K562 (cell line): ENCODE results near the gene G2E3. TPM values are rescaled to one million over a fixed set of nuclear protein-coding genes. Genes with fewer than 3 reads are reported as not detected.

ENCODE experiments used
- ATF3 ChIP-seq, 2 experiments: fragments of 450-650 bp in 1 of 2; sonication (generic) in 1 of 2; formaldehyde crosslinking in 1 of 2; IDR thresholded peaks in 1 of 2; conservative IDR thresholded peaks in 1 of 2; 2 replicates each; pipeline versions ENCODE4 v1.6.1 to v1.8.1; 2016 to 2023; ENCODE audit warnings: mild to moderate bottlenecking in 2 of 2, moderate library complexity in 2 of 2, inconsistent platforms in 1 of 2, missing genetic modification reagents in 1 of 2
- EP400 ChIP-seq: fragments of 450-650 bp; IDR thresholded peaks from 2 replicates; pipeline ENCODE4 v1.6.1; 2017; ENCODE audit warnings: antibody characterized with exemption, mild to moderate bottlenecking, moderate library complexity
- ESRRA ChIP-seq: fragments of 450-650 bp; IDR thresholded peaks from 2 replicates; pipeline ENCODE4 v1.6.1; 2014; ENCODE audit warnings: low read depth, mild to moderate bottlenecking, moderate library complexity, borderline replicate concordance
- GABPB1 ChIP-seq: sonication (generic); formaldehyde crosslinking; IDR thresholded peaks from 2 replicates; pipeline ENCODE4 v1.8.0; 2022; ENCODE audit warnings: mild to moderate bottlenecking, missing genetic modification reagents
- KAT7 ChIP-seq: sonication (generic); formaldehyde crosslinking; IDR thresholded peaks from 2 replicates; pipeline ENCODE4 v1.8.0; 2022; ENCODE audit warnings: missing genetic modification reagents, mild to moderate bottlenecking, borderline replicate concordance
- MLX ChIP-seq, 2 experiments: fragments of 450-650 bp in 1 of 2; sonication (generic) in 1 of 2; formaldehyde crosslinking; conservative IDR thresholded peaks; 2 replicates each; pipeline versions ENCODE4 v1.4.0 to v1.8.1; 2020 to 2022; ENCODE audit warnings: mild to moderate bottlenecking in 1 of 2, missing genetic modification reagents in 1 of 2
- NCOA4 ChIP-seq: fragments of 450-650 bp; IDR thresholded peaks from 2 replicates; pipeline ENCODE4 v1.6.1; 2018; ENCODE audit warnings: mild to moderate bottlenecking; ENCODE audit not compliant: partially characterized antibody
- NCOR1 ChIP-seq: fragments of 450-650 bp; IDR thresholded peaks from 2 replicates; pipeline ENCODE4 v1.6.1; 2016; ENCODE audit warnings: mild to moderate bottlenecking, moderate library complexity
- NR2C1 ChIP-seq, 2 experiments: fragments of 450-650 bp; IDR thresholded peaks; 2 replicates each; pipeline ENCODE4 v1.6.1; 2017; ENCODE audit warnings: mild to moderate bottlenecking in 2 of 2, antibody characterized with exemption in 1 of 2, inconsistent platforms in 1 of 2, missing compliant biosample characterization in 1 of 2, missing genetic modification characterization in 1 of 2
- ZBTB33 ChIP-seq: sonication (generic); formaldehyde crosslinking; IDR thresholded peaks from 2 replicates; pipeline ENCODE4 v1.8.1; 2023; ENCODE audit warnings: mild to moderate bottlenecking, missing genetic modification reagents
- ZNF3 ChIP-seq: fragments of 250-450 bp; sonication (Bioruptor Pico); IDR thresholded peaks from 2 replicates; pipeline ENCODE4 v1.5.0; 2021; ENCODE audit warnings: mild to moderate bottlenecking, moderate library complexity
- ZNF518B ChIP-seq: fragments of 250-450 bp; sonication (Bioruptor Pico); IDR thresholded peaks from 2 replicates; pipeline ENCODE4 v1.5.0; 2021; ENCODE audit warnings: mild to moderate bottlenecking, moderate library complexity
- ZNF583 ChIP-seq: fragments of 250-450 bp; sonication (Bioruptor Pico); IDR thresholded peaks from 2 replicates; pipeline ENCODE4 v1.4.0; 2020
- polyA plus RNA-seq, 8 experiments: library from polyadenylated mRNA; depleted of rRNA in 4 of 8; stranded (reverse) in 5 of 8; unstranded in 3 of 8; fragments of >200 nt; fragmentation: Nextera tagmentation in 2 of 8; fragmentation: Illumina TruSeq in 1 of 8; extraction: Ambion mirVana in 2 of 8; extraction: Trizol in 1 of 8; gene quantifications; 2 replicates each; pipeline versions ENCODE4 v1.2.1 to v1.2.3, GENCODE V29; 2011 to 2014; ENCODE audit warnings: inconsistent platforms in 1 of 8, missing spikeins in 1 of 8
- total RNA-seq, 7 experiments: library from RNA; depleted of rRNA in 6 of 7; stranded (reverse); fragments of >200 nt in 6 of 7; fragmentation: Illumina TruSeq in 2 of 7; extraction: Trizol in 2 of 7; gene quantifications; 2 replicates each; pipeline versions ENCODE4 v1.2.1 to v1.2.3, GENCODE V29; 2011 to 2021; ENCODE audit warnings: low replicate concordance in 1 of 7

Gene G2E3
- total and polyA plus RNA-seq, 9 of the 15 experiments (the other 6 are each of a cell fraction or from before 2014, with no cell fraction given), result 9.8 to 53.5 (median 24.7) TPM

GRCh38 chr14:30621940-30622830, 63.2 kb downstream of the G2E3 start, which contains the start of gene SCFD1 (continued):
- no peak for TF ChIP-seq NCOA4
- TF ChIP-seq NCOR1, result peak; percentile 20; the same call in 1 of the 2 replicates
- peak; percentile 97 for TF ChIP-seq EP400
- TF ChIP-seq ZNF583 (CRISPR knock-in tag), result 0 out of 2 replicates have a peak, but pooled peaks have one; percentile 42
- 0 out of 2 replicates have a peak, but pooled peaks have one; percentile 48 for TF ChIP-seq KAT7 (CRISPR knock-in tag)
- peak; percentile 65 for TF ChIP-seq ATF3 (IDR thresholded peaks at IDR 0.05)
- TF ChIP-seq ATF3 (CRISPR knock-in tag; conservative IDR thresholded peaks at IDR 0.05), result no peak
- TF ChIP-seq ZNF518B (CRISPR knock-in tag), result no peak
- peak; percentile 96 for TF ChIP-seq NR2C1 (IDR thresholded peaks at IDR 0.05)
- peak; percentile 98 for TF ChIP-seq NR2C1 (tag; IDR thresholded peaks at IDR 0.05)
- peak; percentile 77; the same call in 1 of the 2 replicates for TF ChIP-seq ZNF3
- peak; percentile 90 for TF ChIP-seq GABPB1 (CRISPR knock-in tag)
- TF ChIP-seq ZBTB33 (CRISPR knock-in tag), result peak; percentile 48; the same call in 1 of the 2 replicates
- 0 out of 4 replicates have a peak, but pooled peaks of 1 of the 2 experiments have one; percentile 78 for TF ChIP-seq MLX (CRISPR knock-in tag; conservative IDR thresholded peaks at IDR 0.05)
- TF ChIP-seq ESRRA, result 0 out of 2 replicates have a peak, but pooled peaks have one; percentile 7
